ENCODE measurements around the gene LMO4. TPM values are rescaled to one million over a fixed set of nuclear protein-coding genes. Genes with fewer than 3 reads are reported as not detected.
A peak's percentile ranks its signal among the peaks of the same experiment; 100 is the strongest.

Gene LMO4, protein sequence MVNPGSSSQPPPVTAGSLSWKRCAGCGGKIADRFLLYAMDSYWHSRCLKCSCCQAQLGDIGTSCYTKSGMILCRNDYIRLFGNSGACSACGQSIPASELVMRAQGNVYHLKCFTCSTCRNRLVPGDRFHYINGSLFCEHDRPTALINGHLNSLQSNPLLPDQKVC
- polyA plus RNA-seq (ENCODE audit: insufficient read length in 4 of 4), result 100 to 1,000 TPM; 117 to 161 (median 136) TPM

DNA sequence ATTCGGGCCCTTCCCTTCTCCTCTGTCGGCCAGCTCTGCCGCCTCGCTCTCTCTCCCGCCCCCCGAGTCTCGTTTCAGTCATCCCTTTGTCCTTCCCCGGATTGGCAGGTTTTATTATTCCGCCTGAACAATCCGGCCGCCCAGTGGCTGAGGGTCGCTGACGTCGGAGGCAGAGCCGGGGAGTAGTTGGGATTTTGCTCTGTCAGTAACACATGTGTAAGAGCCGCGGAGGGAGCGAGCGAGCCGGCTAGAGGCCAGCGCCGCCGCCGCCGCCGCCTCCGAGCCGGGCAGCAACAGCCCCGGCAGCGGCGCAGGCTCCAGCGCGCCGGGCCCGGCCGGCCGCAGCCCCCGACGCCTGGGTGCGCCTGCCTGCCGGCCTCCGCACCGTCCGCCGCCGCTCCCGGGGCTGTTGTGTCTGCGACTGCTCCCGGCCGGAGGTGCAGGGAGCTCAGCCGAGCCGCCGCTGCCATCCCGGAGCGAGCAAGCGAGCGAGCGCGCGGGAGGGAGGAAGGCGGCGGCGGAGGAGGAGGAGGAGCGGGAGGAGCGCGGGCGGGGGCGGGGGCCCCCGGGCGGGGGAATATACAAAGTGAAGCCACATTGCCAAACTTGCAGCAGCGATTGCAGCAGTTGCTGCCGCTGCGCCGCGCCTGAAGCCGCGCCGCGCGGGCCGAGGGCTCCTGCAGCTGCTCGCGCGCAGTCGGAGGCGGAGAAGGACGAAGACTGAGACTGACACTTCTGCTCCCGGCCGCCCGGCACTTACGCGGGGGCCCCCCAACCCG, at the start of gene LMO4:
Gene LMO4 (plus strand): TSS at position 609 of the 779 bp plus-strand sequence. CDS start 3,136 bp downstream, outside the sequence.
- peak in 3 of 4 donors; percentile 83 to 96 (median 95) for DNase-seq (ENCODE audit: low read depth in 4 of 4, low spot score in 2 of 4)

DNA sequence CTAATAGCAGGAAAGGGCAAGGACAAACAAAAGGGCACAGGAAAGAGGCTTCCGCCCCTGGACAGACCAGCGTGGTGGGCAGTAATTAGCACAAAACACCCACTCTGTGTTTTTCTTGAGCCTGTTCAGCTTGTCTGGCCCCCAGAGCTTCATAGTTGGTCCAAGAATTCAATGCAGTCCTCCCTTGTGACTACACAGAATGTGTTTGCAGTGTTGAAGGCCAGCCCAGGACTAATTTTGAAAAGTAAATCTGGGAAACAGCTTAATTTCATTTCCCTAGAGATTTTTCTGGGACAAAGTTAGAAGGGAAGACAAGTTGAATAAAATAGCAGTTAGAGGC, 49.2 kb upstream of the LMO4 start:
- no peak for DNase-seq (ENCODE audit: low read depth in 4 of 4, low spot score in 2 of 4)

DNA sequence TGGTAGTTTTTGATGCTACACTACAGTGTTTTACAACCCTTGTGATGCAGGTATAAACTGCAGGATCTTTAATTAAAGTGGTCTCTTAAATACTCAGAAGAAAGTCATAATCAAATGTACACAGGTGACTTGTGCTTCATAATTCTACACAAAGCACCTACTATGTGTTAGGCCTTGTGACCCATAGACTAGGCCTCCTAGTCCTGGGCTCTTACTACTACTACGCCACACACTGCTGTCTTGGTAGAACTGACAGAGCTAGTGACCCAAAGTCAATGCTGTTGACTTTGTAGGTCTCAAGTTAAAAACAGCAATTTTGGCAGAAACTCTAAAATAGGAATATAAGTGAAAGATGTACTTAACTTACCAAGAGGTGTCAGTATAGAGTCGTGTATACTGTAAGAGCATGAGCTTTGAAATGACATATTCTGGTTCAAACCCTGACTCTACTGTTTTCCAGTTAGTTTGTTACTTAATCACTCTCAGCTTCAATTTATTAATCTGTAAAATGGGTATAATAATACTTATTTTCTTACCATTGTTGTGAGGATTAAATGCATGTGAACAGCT, 48.6 kb upstream of the LMO4 start:
- DNase-seq (ENCODE audit: low read depth in 4 of 4, low spot score in 2 of 4), result no peak

DNA sequence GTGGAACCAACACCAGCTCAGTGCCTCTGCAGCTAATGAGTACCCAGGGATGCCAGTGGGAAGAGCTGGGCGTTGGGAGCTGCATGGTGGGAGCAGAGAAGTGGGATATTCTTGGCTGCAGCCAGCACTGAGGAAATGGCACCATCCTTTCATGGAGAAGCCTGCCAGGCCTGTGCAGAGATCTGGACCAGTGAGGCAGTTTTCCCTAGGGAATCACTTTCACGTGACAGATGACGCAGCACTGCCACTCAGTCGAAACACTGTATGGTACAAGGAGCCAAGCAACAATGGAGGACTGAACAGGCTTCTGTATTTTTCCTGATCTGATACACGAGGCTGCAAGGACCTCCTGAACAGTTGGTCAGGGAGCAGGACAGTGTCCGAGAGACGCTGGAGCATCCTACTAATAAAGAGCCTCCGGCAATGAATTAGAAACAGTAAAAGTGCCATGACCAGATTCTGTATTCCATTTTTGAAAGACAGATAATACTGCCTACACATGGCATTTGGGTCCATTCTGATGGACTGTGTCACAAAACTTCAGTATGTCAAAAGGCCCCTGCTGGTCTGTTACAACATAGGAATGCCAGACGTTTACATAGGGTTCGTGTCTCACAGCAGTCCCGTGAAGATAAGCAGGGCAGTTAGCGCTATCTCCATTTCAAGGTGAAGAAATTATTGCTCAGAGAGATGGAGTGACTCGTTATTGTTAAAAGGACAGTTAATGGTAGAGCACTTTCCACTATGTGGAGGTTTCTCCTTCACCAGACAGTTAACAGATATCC, 44.0 kb upstream of the LMO4 start:
- no peak for DNase-seq (ENCODE audit: low read depth in 4 of 4, low spot score in 2 of 4)

DNA sequence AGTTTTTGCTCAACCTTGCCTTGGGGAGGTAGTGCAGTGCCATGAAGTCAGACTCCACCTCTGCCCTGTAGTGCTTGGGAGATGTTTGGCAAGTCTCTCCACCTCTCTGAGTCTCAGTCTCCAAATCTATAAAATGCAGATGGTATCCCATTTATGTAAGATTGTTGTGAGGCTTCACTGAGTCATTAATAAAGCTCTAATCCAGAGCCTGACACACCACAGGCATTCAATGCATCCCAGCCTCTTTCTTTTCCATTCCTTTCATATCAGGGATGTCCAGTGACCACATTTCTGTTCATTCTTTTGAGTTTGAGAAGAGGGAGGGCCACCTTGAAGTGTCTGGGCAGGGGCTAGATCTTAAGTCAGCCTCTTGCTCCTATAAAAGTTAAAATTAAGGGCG, 37.6 kb upstream of the LMO4 start:
- DNase-seq (ENCODE audit: low read depth in 4 of 4, low spot score in 2 of 4), result no peak

DNA sequence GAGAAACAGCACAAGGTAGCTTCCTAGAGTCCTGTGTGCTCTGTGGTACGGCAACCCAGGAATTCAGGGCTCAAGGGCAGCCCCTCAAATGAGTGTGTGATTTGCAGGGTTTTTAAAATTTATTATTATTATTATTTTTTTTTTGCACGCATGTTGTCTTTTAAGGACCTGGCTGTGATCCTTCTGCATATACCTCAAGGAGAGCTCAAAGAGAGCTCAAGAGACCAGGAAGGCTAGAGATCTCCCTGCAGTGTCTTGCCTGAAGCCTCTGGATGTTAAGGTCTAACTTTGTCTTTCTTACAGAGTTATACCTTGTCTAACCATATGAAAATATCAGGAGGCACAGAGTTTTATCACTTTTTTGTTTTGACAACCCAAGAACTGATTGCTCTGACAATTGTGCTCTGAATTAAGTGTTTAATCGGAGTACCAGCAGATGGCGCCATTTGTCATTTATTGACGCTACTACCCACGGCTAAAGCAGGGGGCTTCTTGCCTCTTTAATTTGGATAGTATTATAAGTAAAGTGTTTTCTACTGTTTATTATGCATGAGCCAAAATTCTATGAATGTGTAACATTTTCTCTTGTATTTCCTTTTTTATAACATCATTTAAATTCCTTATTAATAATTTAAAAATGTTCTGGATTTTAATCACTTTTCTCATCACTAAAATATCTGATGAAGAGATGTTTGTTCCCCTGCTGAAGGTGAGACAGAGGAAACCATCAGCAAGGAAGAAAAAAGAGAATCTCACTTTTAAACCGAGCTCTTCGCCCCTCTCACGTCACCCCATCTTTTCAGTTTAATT, 35.8 kb upstream of the LMO4 start:
- peak; percentile 51 to 63 (median 54) for DNase-seq (ENCODE audit: low read depth in 4 of 4, low spot score in 2 of 4)

DNA sequence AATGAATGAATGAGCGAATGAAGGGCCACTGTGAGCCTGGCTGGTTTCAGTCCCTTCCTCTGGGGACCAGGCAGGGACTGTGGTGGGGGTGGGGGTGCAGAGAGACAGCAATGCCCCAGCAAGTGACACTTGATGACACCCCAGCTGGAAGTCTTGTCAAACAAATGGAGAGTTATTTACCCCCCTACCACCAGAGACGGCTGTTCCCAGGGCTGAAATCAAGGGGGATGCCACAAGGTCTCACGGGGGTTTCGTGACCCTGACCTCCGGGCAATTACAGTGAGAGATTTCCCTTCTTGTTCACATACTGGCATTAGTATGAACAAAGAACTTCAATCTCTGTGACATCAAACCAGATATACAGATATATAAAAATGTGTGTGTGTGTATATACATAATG, 34.0 kb upstream of the LMO4 start:
- DNase-seq (ENCODE audit: low read depth in 4 of 4, low spot score in 2 of 4), result no peak

DNA sequence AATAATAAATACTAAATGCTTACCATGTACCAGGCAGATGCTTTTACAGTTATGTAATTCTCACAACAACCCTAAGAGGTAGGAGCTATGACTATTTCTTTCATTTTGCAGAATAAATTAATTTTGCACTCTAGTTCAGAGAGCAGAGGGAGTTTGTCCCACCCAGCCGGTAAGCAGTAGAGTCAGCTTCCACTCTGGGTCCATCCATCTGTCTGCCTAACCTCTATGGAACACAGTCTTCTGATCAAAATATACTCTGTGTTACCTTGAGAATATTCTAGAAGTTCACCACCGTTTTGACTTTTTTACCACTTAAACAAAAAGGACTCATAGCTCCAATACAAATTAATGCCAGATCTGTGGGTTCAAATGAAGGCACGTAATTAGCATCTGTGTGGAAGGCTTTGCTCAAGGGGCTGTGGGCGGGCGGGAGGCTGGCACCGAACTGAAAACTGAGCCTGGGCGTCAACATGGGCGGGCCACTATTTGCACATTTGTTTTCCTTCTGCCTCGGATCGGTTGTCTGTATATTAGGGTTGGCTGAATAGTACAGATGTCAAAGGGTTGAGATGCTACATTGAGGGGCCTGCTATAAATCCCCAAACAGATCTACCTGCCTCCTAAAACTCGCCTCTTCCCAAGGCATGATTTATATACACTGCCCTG, 33.1 kb upstream of the LMO4 start:
- no peak for DNase-seq (ENCODE audit: low read depth in 4 of 4, low spot score in 2 of 4)

DNA sequence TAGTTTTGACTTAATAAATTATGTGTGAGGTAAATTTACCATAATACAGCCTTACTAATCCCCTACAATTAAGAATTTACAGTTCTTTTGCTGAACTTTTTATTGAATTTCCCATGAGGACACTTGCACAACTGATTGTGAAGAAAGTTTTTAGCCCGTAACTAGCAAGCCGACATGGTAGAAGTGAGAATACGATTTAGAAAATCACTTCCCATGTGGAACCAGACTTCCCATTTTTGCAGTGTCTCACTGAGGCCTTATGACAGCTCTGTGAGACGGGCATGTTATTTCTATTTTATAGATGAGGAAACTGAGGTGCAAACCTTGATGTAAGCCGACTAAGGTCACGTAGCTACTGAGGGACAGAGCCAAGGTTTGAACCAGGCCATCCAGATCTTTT, 32.5 kb upstream of the LMO4 start:
- no peak for DNase-seq (ENCODE audit: low read depth in 4 of 4, low spot score in 2 of 4)

DNA sequence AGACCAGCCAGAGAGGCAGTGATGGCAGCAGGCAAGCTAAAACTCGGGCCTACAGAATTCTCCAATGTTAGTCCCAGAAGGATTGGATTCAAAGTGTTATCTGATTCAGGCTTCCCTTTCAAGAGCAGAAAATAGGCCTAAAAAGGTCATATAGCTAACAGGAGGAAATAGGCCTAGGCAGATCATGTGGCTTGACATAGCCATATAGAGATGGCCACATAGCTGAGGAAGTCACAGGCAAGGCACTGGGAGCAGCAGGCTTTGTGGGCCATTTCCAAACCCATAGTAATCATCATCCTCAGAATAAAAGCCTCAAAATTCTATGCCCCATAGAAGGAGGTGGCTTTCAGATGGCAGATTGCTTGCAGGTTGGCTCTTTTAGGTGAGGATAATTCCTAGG, 29.0 kb upstream of the LMO4 start:
- no peak for DNase-seq (ENCODE audit: low read depth in 4 of 4, low spot score in 2 of 4)

DNA sequence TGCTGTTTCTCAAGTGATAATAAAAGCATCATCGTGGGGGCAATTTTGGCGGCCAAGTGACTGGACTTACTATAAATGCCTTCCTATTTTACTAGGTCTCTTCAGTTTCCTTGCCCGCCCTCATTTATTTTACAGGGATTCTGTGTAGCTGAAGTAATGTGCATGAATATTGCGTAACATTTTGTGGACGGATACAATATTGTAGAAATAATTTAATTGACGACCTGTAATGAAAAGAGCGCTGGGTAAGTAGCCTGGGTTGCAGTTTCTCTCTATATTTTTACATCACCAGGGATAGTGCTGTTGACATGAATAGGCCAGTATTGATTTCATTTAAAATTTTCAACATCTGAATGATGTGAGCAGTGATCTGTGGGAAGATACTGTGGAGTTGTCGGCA, 28.1 kb upstream of the LMO4 start:
- DNase-seq (ENCODE audit: low read depth in 4 of 4, low spot score in 2 of 4), result no peak

DNA sequence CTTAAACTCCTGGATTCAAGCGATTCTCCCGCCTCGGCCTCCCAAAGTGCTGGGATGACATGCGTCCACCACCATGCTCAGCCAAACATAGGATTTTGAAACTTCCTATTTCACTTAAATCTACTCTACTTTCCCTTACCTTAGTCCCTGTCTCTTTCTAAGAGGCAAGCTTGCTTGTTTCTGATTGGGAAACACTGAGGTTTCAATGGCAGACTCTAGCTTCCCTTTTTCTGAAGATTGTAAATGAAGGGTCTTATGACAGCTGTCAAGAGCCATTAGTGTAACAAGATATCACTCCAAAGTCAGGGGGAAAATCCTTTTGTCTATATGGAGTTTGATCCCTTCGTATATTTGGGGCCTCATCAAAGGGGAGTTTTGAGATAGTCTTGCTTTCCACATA, 23.5 kb upstream of the LMO4 start:
- DNase-seq (ENCODE audit: low read depth in 4 of 4, low spot score in 2 of 4), result no peak

DNA sequence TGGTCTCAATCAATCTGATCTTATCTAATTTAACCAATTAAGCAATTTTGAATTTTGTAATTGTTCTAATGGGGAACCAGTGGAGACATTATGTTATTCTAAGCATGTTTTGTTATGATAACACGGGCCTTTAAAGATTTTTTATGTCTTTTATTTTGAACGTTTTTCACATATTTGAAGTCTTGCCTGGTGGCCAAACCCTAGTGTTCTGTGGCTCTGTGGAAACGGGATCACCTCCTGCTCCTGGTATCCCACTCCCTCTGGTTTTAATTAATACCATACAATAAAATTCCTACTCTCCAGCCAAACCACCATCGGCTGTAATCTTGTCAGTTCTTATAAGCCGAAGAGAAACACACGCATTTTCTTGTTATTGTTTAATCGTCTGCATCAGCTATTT, 22.9 kb upstream of the LMO4 start:
- no peak for DNase-seq (ENCODE audit: low read depth in 4 of 4, low spot score in 2 of 4)

DNA sequence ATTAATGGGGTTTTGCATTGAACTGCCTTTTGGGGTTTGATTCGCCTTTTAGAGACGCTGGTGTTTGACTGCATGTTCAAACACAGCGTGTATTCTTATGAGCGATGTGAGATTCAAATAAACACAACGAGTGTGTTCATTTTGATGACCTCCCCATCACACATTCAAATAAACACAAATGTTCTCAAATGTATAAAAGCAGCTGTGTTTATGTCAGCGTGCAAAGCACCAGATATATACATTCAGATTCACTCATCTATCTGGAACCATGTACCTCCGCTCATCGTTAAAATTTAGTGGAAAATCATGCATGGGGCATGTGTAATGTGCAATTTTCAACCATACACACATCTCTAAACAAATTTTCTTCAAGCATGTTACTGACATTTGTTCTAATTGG, 21.4 kb upstream of the LMO4 start:
- no peak for DNase-seq (ENCODE audit: low read depth in 4 of 4, low spot score in 2 of 4)

DNA sequence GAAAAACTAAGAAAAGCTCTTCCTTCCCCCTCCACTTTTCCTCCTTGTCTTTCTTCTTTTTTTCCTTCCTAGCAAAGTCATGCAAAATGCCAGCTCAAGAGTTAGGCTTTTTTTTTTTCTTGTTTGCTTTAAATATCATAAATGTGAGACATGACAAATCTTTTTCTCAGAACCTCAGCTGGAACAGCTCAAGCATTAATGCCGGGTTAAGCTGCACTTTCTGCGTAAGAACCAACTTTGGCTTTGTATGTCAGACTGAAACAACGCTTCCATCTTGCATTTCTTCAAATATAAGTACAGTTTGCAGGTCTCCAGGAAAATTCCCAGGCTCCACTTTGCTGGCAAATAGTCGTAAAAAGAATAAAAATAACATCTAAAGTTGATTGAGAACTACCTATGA, 20.7 kb upstream of the LMO4 start:
- DNase-seq (ENCODE audit: low read depth in 4 of 4, low spot score in 2 of 4), result no peak

DNA sequence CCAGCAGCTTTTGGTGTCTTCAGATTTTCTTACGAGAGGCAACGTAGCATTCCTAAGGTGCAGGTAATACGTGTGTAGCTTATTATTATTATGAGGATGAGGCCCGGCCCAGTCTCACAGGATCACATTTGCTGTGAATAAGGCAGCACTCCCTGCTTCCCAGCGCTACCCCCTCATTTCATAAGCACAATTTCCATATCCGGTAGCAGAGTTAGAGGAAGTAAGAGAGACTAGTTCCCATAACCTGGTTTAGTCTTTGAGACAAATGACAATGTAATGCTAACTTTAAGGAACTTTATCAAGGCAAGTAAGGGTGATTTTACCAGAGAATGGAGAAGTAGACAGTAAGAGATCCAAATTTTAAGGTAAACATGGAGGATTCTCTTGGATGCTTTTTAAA, 14.6 kb upstream of the LMO4 start:
- no peak for DNase-seq (ENCODE audit: low read depth in 4 of 4, low spot score in 2 of 4)

DNA sequence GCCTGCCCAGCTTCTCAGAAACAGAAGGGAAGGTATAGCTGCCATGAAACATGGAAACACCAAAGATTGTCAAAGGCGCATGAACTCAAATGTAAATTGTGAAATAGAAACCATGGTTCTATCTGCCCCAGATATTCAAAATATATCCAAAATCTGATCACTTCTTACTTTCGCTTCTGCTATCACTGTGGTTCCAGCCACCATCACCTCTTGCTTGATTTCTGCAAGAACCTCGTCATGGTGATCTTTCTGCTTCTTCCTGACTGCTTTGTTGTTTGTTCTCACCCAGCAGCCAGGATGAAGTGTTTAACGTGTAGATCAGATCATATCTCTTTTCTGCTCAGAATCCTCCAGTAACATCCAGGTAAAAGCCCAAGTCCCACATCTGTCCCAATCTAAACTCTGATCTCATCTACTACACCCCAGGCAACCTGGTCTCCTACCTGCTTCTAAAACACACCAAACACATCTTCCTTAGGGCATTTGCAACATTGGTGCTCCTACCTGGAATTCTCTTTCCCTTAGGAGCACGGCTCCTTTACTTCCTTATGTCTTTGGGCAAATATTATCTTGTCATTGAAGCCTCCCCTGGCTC, 10.5 kb upstream of the LMO4 start:
- no peak for DNase-seq (ENCODE audit: low read depth in 4 of 4, low spot score in 2 of 4)

DNA sequence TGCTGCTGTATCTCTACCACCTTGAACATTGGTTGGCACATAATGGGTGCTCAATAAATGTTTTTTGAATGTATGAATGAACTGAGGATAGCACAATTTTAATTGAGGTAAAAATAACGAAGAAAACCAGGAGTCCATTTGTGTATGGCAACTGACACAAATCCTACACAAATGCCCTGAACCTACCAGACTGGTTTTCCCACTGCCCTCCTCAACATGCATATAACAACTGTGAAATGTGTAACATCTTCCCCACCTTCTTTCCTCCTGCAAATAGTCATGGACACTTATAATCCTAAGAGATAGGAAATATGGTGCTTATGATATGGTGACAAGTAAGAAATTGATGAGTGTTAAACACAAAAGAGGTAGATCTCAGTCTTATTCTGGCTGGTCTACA, 9.9 kb upstream of the LMO4 start:
- no peak for DNase-seq (ENCODE audit: low read depth in 4 of 4, low spot score in 2 of 4)

DNA sequence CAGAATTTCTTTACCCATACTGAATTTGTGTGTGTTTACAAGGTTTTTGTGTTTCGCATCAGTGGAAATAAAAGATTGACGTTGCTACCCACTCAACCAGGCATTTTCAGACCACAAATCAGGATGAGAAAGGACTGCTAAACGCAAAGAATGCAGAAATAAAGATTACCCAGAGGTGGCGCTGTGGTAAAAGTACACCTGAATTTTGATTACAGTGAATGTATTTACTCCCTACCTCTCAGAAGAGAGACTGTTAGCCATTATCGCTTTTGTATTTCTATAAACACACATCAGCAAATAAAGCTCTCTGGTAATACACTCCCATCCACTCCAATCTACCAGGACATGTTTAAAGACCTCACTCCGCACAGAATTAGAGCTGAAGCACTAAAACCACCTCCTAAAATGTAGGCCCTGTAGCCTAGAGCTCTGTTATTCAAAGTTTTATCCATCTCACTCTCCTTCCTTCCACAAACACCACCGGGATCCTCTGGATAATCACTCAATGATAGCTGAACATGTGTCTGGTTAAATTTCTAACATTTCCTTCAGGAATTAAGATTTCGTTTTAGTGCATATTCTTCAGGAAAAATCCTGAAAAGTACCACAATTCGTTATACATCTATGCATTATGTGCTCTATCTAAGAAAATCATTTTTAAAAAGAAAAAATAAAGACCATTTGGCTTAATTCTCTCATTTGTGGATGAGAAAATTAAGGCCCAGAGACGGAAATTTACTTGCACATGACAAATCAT, 2.5 kb upstream of the LMO4 start:
- peak in 1 of 4 donors; percentile 63 for DNase-seq (ENCODE audit: low read depth in 4 of 4, low spot score in 2 of 4)

Measured in left renal cortex interstitium (tissue), 4 donors.